Nephron (organoid): ENCODE measurements around the gene SEC61A2.

Experiments
- H3K27ac Mint-ChIP-seq, 3 experiments: 2 replicates each; pipeline ENCODE4 v1.8.0; 2020; ENCODE audit warnings: mixed read lengths in 3 of 3, mild to moderate bottlenecking in 2 of 3, moderate library complexity in 1 of 3
- H3K27me3 Mint-ChIP-seq: 2 replicates; pipeline ENCODE4 v1.8.0; 2021; ENCODE audit warnings: low read depth, mild to moderate bottlenecking, moderate library complexity, mixed read lengths
- H3K36me3 Mint-ChIP-seq: 2 replicates; pipeline ENCODE4 v1.8.0; 2020; ENCODE audit warnings: low read depth, mixed read lengths
- H3K4me1 Mint-ChIP-seq: 2 replicates; pipeline ENCODE4 v1.8.0; 2020; ENCODE audit warnings: mixed read lengths
- H3K4me3 Mint-ChIP-seq, 3 experiments: 2 replicates each; pipeline ENCODE4 v1.8.0; 2020; ENCODE audit warnings: mild to moderate bottlenecking in 3 of 3, mixed read lengths in 3 of 3, moderate library complexity in 2 of 3
- H3K9me3 Mint-ChIP-seq: 2 replicates; pipeline ENCODE4 v1.8.0; 2020; ENCODE audit warnings: mixed read lengths
- TF ChIP-seq, protein P1 (sequence below), 3 experiments: fragments of 200-600 bp; sonication (generic); IDR thresholded peaks; one replicate each; pipeline ENCODE4 v1.5.0; 2021; ENCODE audit warnings: antibody characterized with exemption in 3 of 3; ENCODE audit not compliant: unreplicated experiment in 3 of 3

Gene SEC61A2

DNA sequence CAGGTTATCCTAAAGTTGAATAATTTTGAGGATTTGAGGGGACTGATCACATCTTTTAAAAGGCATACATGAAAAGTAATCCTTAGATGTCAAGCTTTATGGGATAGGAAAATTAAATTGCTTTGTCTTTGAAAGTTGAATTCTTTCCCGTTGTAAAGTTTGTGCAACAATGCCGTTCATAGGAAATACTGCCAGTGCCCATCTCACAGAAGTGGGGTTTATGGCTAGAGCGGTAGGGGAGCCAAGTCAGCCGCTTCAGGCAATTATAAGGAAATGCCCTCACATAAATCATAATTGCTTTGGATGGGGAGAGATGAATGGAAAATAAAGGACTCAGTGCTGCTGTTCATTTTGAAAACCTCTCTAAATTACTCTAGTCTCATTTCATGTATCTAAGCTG lies 84.6 kb downstream of the SEC61A2 start:
- peaks cover 12% of the 10 kb centered on the region for H3K9me3 Mint-ChIP-seq
- peaks cover 10% of the 10 kb centered on the region for H3K4me1 Mint-ChIP-seq

DNA sequence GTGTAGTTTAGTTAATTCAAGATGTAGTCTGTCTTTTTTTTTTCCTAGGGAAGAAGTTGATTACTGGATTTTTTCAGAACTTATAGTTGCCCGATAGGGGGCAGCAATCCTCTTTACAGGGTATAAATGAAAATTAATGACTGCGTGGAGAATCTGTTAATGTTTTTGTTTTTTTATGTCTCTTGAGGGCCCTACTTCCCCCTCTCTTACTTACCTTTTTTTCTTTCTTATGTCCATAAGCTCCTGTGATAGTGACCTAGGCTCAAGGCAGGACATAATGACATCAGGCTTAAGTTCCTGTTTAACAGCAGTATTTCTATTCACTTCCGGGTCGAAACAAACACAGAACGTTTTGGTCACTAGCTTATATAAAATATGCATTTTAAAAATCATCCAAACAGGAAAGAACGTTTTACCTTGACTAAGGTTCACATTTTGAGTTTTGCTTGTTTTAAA lies 85.3 kb downstream of the SEC61A2 start:
- H3K36me3 Mint-ChIP-seq: peaks cover 69% of the 10 kb centered on the region
- H3K27ac Mint-ChIP-seq: peak overlapping the region in 2 of 3 experiments; percentile 1 to 56
- no peaks in the 10 kb centered on the region for H3K27me3 Mint-ChIP-seq
- H3K4me3 Mint-ChIP-seq: no peak overlapping the region
- H3K4me1 Mint-ChIP-seq: peaks cover 10% of the 10 kb centered on the region
- peaks cover 12% of the 10 kb centered on the region for H3K9me3 Mint-ChIP-seq
- TF ChIP-seq, protein P1, sequence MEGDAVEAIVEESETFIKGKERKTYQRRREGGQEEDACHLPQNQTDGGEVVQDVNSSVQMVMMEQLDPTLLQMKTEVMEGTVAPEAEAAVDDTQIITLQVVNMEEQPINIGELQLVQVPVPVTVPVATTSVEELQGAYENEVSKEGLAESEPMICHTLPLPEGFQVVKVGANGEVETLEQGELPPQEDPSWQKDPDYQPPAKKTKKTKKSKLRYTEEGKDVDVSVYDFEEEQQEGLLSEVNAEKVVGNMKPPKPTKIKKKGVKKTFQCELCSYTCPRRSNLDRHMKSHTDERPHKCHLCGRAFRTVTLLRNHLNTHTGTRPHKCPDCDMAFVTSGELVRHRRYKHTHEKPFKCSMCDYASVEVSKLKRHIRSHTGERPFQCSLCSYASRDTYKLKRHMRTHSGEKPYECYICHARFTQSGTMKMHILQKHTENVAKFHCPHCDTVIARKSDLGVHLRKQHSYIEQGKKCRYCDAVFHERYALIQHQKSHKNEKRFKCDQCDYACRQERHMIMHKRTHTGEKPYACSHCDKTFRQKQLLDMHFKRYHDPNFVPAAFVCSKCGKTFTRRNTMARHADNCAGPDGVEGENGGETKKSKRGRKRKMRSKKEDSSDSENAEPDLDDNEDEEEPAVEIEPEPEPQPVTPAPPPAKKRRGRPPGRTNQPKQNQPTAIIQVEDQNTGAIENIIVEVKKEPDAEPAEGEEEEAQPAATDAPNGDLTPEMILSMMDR (IDR thresholded peaks at IDR 0.05; ENCODE audit: unreplicated experiment in 3 of 3): peak; percentile 62 to 68 (median 67)

More for the DNA sequence above, 84.6 kb downstream of the SEC61A2 start:
- Mint-ChIP-seq H3K36me3 (peaks cover 72% of the 10 kb centered on the region), H3K27ac (peak overlapping the region; percentile 1 to 56 (median 44)), H3K4me3 (no peak overlapping the region), H3K27me3 (no peaks in the 10 kb centered on the region)
- TF ChIP-seq, protein P1 (IDR thresholded peaks at IDR 0.05; ENCODE audit: unreplicated experiment in 3 of 3): no peak
